GM12865 (cell line): Measurements from ENCODE around the gene NFIC.

ENCODE experiments used
- DNase-seq: peaks from one replicate; pipeline ENCODE4 v3.0.0; 2010; ENCODE audit warnings: low read depth
- H3K4me3 ChIP-seq: 2 replicates; pipeline ENCODE4 v1.5.1; 2011; ENCODE audit warnings: mild to moderate bottlenecking, low read depth, low read length, control low read depth
- CTCF ChIP-seq: IDR thresholded peaks from 2 replicates; pipeline ENCODE4 v1.5.1; 2011; ENCODE audit warnings: low read length, control low read depth, low read depth, inconsistent platforms; ENCODE audit not compliant: insufficient read depth; ENCODE audit errors: missing control alignments

NFIC gene

DNA sequence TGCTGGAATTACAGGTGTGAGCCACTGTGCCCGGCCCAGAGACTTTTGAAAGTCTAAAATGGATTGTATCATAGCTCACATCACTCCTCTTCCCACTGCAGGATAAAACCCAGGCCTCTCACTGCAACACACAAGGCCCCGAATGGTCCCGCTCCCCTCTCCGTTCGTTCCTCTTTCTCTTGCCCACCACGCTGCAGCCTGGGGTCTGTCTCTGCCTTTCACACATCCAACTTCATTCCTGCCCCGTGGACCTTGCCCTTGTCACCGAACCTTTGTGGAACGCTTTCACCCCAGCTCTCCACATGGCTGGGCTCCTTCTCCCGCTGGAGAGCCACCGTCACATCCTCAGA, 42.6 kb downstream of the NFIC start:
- no peak for DNase-seq
- H3K4me3 ChIP-seq, result no peak overlapping the region
- no peak for TF ChIP-seq CTCF

DNA sequence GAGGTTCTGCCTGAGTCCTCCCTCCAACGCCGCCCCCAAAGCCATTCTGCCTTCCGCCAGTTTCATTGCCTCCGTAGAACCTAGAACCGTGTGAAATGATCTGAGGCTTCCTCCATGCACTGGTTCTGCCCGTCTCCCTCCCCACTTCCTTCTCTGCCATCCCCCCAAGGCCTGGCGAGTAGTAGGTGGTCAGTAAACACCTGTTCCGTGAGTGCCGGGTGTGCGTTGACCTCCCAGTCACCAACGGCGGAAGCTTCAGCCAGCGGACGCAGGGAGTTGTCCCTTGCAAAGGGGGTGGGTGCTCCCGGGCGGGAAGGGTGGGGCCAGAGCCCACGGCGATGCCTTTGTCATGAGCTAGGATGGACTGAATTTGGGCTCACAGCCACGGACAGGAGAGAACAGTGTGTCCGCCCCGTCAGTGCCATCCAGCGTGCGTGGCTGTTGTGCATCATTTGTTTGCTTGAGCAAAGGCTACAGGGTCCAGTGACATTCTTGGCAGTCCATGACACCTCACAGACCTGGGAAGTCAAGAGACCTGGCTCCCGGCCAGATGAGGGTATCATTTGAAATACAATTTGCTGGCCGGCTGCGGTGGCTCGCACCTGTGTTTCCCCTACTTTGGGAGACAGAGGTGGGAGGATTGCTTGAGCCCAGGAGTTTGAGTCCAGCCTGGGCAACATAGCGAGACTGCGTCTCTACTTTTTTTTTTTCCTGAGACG, 43.1 kb downstream of the NFIC start:
- DNase-seq, result no peak
- TF ChIP-seq CTCF, result no peak
- H3K4me3 ChIP-seq, result no peak overlapping the region

GRCh38 chr19:3411636-3412035, 45.3 kb downstream of the NFIC start:
- no peak for TF ChIP-seq CTCF
- DNase-seq, result no peak
- no peak overlapping the region for H3K4me3 ChIP-seq

DNA sequence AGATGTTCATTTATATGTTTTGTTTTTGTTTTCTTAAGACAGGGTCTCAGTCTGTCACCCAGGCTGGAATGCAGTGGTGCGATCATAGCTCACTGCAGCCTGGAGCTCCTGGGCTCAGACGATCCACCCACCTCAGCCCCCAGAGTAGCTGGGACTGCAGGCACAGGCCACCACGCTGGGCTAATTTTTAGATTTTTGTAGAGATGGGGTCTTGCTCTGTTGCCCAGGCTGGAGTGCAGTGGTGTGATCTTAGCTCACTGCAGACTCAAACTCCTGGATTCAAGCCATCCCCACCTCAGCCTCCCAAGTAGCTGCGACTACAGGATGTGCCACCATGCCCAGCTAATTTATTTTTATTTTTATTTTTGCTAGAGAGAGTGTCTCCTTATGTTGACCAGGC, 45.7 kb downstream of the NFIC start:
- TF ChIP-seq CTCF, result no peak
- DNase-seq, result no peak
- H3K4me3 ChIP-seq, result no peak overlapping the region

GRCh38 chr19:3413796-3414327, 47.5 kb downstream of the NFIC start:
- DNase-seq, result no peak
- H3K4me3 ChIP-seq, result no peak overlapping the region
- no peak for TF ChIP-seq CTCF

DNA sequence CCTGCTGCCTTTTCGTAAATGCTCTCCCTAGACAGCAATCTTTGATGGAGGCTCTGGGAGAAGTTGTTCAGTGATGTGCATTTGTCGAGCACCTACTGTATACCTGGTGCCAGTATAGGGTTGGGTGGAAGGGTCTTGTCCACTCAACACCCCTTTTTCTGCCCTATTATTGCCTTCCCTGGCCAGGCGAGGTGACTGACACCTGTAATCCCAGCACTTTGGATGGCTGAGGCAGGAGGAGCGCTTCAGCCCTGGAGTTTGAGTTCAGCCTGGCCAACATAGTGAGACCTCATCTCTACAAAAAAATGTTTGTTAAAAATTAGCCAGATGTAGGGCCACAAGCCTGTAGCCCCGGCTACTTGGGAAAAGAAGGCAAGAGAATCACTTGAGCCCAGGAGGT, 49.3 kb downstream of the NFIC start:
- no peak for TF ChIP-seq CTCF
- DNase-seq, result no peak
- no peak overlapping the region for H3K4me3 ChIP-seq

DNA sequence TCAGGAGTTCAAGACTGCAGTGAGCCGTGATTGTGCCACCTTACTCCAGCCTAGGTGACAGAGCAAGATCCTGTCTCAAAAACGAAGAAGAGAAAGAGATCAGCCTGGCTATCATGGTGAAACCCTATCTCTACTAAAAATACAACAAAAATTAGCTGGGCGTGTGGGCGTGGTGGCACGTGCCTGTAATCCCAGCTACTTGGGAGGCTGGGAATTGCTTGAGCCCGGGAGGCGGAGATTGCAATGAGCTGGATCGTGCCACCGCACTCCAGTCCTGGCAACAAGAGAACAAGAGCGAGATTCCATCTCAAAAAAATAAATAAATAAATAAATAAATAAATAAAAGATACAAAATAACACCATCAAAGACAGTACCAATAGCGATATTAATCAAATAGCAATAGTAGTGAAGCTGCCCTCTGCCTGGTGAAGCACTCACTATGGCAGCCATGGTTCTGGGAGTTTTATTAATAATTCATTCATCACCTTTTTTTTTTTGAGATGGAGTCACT, 53.9 kb downstream of the NFIC start:
- DNase-seq, result no peak
- H3K4me3 ChIP-seq, result no peak overlapping the region
- no peak for TF ChIP-seq CTCF
